Spinal cord (tissue), 10 donors: ENCODE measurements around the gene LGMN. TPM values are rescaled to one million over a fixed set of nuclear protein-coding genes. Genes with fewer than 3 reads are reported as not detected.
"Not testable (repeated sequence)": the region's sequence is repeated elsewhere in the genome, so short reads cannot be mapped to it uniquely, and the experiment has no call there.

ENCODE experiments used
- DNase-seq, 6 donors: peaks; one replicate each; pipeline versions ENCODE4 v3.0.0 to v3.0.0-alpha.2; 2013 to 2015; ENCODE audit warnings: low spot score in 6 of 6, low read depth in 4 of 6
- H3K27ac ChIP-seq: one replicate; pipeline ENCODE4 v1.5.1; 2013; ENCODE audit warnings: low read depth, low read length, control low read depth
- H3K27me3 ChIP-seq: one replicate; pipeline ENCODE4 v1.6.1; 2013; ENCODE audit warnings: low read length; ENCODE audit not compliant: control insufficient read depth, insufficient read depth
- H3K36me3 ChIP-seq: one replicate; pipeline ENCODE4 v1.6.1; 2013; ENCODE audit warnings: low read length; ENCODE audit not compliant: control insufficient read depth, insufficient read depth
- H3K4me1 ChIP-seq: one replicate; pipeline ENCODE4 v1.6.1; 2013; ENCODE audit warnings: low read length; ENCODE audit not compliant: control insufficient read depth, insufficient read depth
- H3K4me3 ChIP-seq: one replicate; pipeline ENCODE4 v1.5.1; 2013; ENCODE audit warnings: low read depth, low read length, control low read depth
- H3K9me3 ChIP-seq: one replicate; pipeline ENCODE4 v1.6.1; 2013; ENCODE audit warnings: low read length; ENCODE audit not compliant: control insufficient read depth, insufficient read depth
- WGBS: methylation state at CpG from one replicate; pipeline ENCODE4 v1.1.5; 2013; ENCODE audit warnings: missing lambda C conversion rate; ENCODE audit not compliant: insufficient coverage; 5-methylcytosine and 5-hydroxymethylcytosine counted together
- polyA plus RNA-seq, 2 donors: library from polyadenylated mRNA; unstranded; fragments of 120-200 nt; gene quantifications; one replicate each; pipeline ENCODE4 v1.2.1, GENCODE V29; 2013; ENCODE audit not compliant: insufficient read length in 2 of 2
- total RNA-seq, 2 donors: library from RNA; depleted of rRNA in 1 of 2; stranded (reverse); fragments of 120-200 nt in 1 of 2; fragments of >200 nt in 1 of 2; gene quantifications; one replicate each; pipeline versions ENCODE4 v1.2.3 to v1.2.4, GENCODE V29; 2013 to 2014
- donor health status: healthy.

The LGMN gene
- total and polyA plus RNA-seq, 4 donors, result 67.4 to 118 (median 88.2) TPM

DNA sequence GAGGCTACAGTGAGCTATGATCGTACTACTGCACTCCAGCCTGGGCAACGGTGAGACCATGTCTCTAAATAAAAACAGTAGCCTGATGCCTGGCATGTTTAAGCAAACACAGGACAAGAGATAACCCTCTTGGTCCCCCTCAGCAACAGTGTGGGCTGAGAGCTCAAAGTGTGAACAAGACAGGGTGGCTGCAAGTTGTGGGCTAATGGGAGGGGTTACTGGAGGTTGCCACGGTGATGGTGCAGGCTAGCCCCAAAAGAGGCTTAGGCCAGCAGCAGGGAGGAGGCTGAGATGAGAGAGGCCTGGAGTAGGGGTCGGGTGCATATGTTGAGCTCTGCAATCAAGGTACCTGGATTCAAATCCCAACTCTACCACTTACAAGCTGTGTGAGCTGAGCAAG is 3.4 kb upstream of the LGMN start:
- no peak for DNase-seq
- no peak overlapping the region for H3K27ac ChIP-seq
- H3K27me3 ChIP-seq, result no peaks in the 10 kb centered on the region
- H3K9me3 ChIP-seq, result no peaks in the 10 kb centered on the region
- H3K36me3 ChIP-seq, result no peaks in the 10 kb centered on the region
- H3K4me3 ChIP-seq, result no peak overlapping the region
- 100% methylated on average over 1 of the region's 4 CpGs for WGBS
- H3K4me1 ChIP-seq, result peaks cover 8% of the 10 kb centered on the region

GRCh38 chr14:92750994-92751400 is 2.6 kb upstream of the LGMN start:
- 88% methylated on average over 1 of the region's 5 CpGs for WGBS
- H3K27ac ChIP-seq, result no peak overlapping the region
- H3K36me3 ChIP-seq, result no peaks in the 10 kb centered on the region
- peak in 1 of 6 donors; percentile 13 for DNase-seq
- no peaks in the 10 kb centered on the region for H3K27me3 ChIP-seq
- no peaks in the 10 kb centered on the region for H3K9me3 ChIP-seq
- H3K4me3 ChIP-seq, result no peak overlapping the region
- H3K4me1 ChIP-seq, result peaks cover 8% of the 10 kb centered on the region

DNA sequence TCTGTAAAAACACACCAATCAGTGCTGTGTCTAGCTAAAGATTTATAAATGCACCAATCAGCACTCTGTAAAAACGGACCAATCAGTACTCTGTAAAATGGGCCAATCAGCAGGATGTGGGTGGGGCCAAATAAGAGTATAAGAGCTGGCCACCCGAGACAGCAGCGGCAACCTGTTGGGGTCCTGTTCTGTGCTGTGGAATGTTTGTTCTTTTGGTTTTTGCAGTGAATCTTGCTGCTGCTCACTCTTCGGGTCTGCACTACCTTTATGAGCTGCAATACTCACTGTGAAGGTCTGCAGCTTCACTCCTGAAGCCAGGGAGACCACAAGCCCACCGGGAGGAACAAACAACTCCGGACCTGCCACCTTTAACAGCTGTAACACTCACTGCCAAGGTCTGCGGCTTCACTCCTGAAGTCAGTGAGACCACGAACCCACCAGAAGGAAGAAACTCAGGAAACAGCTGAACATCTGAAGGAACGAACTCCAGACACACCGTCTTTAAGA is 1.8 kb upstream of the LGMN start:
- DNase-seq, H3K27ac ChIP-seq, H3K36me3 ChIP-seq, H3K27me3 ChIP-seq, H3K4me3 ChIP-seq, H3K4me1 ChIP-seq, H3K9me3 ChIP-seq: not testable (repeated sequence)
- 87% methylated on average over 9 of the region's 10 CpGs for WGBS

- no peaks in the 10 kb centered on the region for H3K27me3 ChIP-seq
- no peaks in the 10 kb centered on the region for H3K9me3 ChIP-seq
- H3K4me3 ChIP-seq, result peak overlapping the region; percentile 74
- H3K4me1 ChIP-seq, result peaks cover 8% of the 10 kb centered on the region
- H3K36me3 ChIP-seq, result peaks cover 4% of the 10 kb centered on the region
- DNase-seq, result peak in 5 of 6 donors; percentile 12 to 39 (median 22)
- WGBS, result 4% methylated on average over 11 of the region's 16 CpGs
- peak overlapping the region; percentile 68 for H3K27ac ChIP-seq
Measured at GRCh38 chr14:92747701-92748258, 647 bp downstream of the LGMN start.

GRCh38 chr14:92744198-92744597 is 4.2 kb downstream of the LGMN start:
- Histone ChIP-seq H3K36me3 (peaks cover 22% of the 10 kb centered on the region), H3K4me1 (peaks cover 8% of the 10 kb centered on the region), H3K27me3 (no peaks in the 10 kb centered on the region), H3K27ac (no peak overlapping the region), H3K4me3 (no peak overlapping the region), H3K9me3 (no peaks in the 10 kb centered on the region)
- no peak for DNase-seq
- no CpG with 5 or more reads among the region's 2 CpGs for WGBS

GRCh38 chr14:92740440-92740839 is 8.0 kb downstream of the LGMN start:
- DNase-seq, result no peak
- Histone ChIP-seq H3K4me3 (no peak overlapping the region), H3K27me3 (no peaks in the 10 kb centered on the region), H3K36me3 (peaks cover 22% of the 10 kb centered on the region), H3K9me3 (no peaks in the 10 kb centered on the region), H3K27ac (no peak overlapping the region), H3K4me1 (no peaks in the 10 kb centered on the region)
- 94% methylated on average over 6 of the region's 8 CpGs for WGBS

DNA sequence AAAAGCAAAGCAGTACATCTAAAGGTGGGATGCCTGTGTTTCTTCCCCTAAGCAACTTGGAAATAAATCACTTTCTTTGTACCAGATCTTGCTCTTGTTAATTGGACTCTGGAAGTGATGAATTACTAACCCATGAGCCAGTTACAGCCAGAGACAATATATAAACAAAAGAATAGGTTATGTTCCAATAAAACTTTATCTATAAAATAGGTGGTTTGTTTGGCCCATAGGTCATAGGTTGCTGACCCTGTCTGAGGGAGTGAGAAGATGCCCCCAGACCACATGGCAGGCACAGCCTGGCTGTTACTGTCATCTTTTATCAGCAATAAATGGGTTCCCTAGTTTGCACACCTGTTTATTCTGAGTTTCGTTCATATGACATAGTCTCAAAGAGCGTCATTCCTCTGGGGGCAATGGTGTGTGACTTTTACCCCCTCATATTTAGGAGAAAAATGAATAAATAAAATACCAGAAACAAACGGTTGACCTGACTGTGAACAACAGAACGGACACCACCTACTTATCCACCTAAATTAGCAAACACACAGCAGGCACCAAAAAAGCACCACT is 10.7 kb downstream of the LGMN start:
- H3K27me3 ChIP-seq, result no peaks in the 10 kb centered on the region
- no CpG with 5 or more reads among the region's 4 CpGs for WGBS
- no peak for DNase-seq
- peaks cover 17% of the 10 kb centered on the region for H3K36me3 ChIP-seq
- H3K4me3 ChIP-seq, result no peak overlapping the region
- no peaks in the 10 kb centered on the region for H3K9me3 ChIP-seq
- H3K4me1 ChIP-seq, result no peaks in the 10 kb centered on the region
- no peak overlapping the region for H3K27ac ChIP-seq

DNA sequence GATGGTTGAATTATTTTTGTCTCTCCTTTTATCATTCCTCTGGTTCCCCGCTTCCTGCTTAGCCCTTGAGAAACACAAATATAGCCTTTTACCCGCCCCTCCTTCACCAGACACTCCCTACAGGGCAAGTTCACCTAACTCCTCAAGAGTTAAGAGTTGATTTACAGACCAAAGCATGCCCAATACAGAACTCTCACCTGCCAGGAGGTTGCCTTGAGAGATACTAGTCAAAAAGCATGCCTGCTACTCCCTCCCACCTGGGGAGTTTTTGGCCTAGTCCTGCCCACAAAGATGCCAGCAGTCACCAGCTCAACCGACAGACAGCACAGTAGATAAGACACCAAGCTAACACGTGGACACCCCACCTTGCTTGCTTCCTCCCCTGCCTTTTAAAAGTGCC is 11.2 kb downstream of the LGMN start:
- H3K9me3 ChIP-seq, result no peaks in the 10 kb centered on the region
- no peak overlapping the region for H3K27ac ChIP-seq
- 63% methylated on average over 3 of the region's 4 CpGs for WGBS
- no peaks in the 10 kb centered on the region for H3K4me1 ChIP-seq
- no peak overlapping the region for H3K4me3 ChIP-seq
- DNase-seq, result no peak
- H3K36me3 ChIP-seq, result peaks cover 12% of the 10 kb centered on the region
- no peaks in the 10 kb centered on the region for H3K27me3 ChIP-seq

DNA sequence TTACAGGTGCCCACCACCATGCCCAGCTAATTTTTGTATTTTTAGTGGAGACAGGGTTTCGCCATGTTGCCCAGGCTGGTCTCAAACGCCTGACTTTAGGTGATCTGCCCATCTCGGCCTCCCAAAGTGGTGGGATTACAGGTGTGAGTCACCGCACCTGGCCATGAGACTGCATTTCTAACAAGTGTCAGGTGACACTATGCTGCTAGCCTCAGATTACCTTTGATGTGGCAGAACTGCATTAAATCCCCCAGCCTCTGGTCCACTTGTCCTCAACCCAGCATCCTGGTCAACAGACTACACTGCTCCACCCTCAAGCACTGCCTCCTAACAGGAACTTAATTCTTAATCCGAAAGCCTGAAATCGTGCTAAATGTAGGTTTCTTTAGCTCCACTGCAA is 13.1 kb downstream of the LGMN start:
- H3K4me1 ChIP-seq, result no peaks in the 10 kb centered on the region
- 93% methylated on average over 6 of the region's 6 CpGs for whole genome bisulfite sequencing
- H3K36me3 ChIP-seq, result peaks cover 12% of the 10 kb centered on the region
- H3K27ac ChIP-seq, result no peak overlapping the region
- no peak overlapping the region for H3K4me3 ChIP-seq
- DNase-seq, result no peak
- no peaks in the 10 kb centered on the region for H3K9me3 ChIP-seq
- no peaks in the 10 kb centered on the region for H3K27me3 ChIP-seq

GRCh38 chr14:92734618-92735017 is 13.8 kb downstream of the LGMN start:
- Histone ChIP-seq H3K4me1 (no peaks in the 10 kb centered on the region), H3K27me3 (no peaks in the 10 kb centered on the region), H3K36me3 (peaks cover 11% of the 10 kb centered on the region), H3K9me3 (no peaks in the 10 kb centered on the region), H3K27ac (no peak overlapping the region), H3K4me3 (no peak overlapping the region)
- DNase-seq, result no peak
- 100% methylated on average over 5 of the region's 7 CpGs for WGBS
